ENCODE measurements around the gene TMEM184B. TPM values are rescaled to one million over a fixed set of nuclear protein-coding genes. Genes with fewer than 3 reads are reported as not detected.

Gene TMEM184B
- total RNA-seq, 1 donor from 2014 or later = 60.3 TPM

GRCh38 chr22:38196791-38197419, 75.9 kb downstream of the TMEM184B start:
- H3K27ac Mint-ChIP-seq (ENCODE audit: unreplicated experiment) = no peak overlapping the region
- TF ChIP-seq CTCF (conservative IDR thresholded peaks at IDR 0.05) = no peak
- H3K27me3 Mint-ChIP-seq (ENCODE audit: low read depth) = no peaks in the 10 kb centered on the region
- no peaks in the 10 kb centered on the region for H3K36me3 Mint-ChIP-seq (ENCODE audit: low read depth)
- peaks cover 9% of the 10 kb centered on the region for H3K4me1 Mint-ChIP-seq
- H3K4me3 Mint-ChIP-seq = no peak overlapping the region
- DNase-seq (ENCODE audit: low read depth, low spot score) = no peak
- no peaks in the 10 kb centered on the region for H3K9me3 Mint-ChIP-seq

GRCh38 chr22:38193580-38193979, 79.2 kb downstream of the TMEM184B start:
- TF ChIP-seq CTCF (conservative IDR thresholded peaks at IDR 0.05) = no peak
- peaks cover 4% of the 10 kb centered on the region for H3K4me1 Mint-ChIP-seq
- no peaks in the 10 kb centered on the region for H3K36me3 Mint-ChIP-seq (ENCODE audit: low read depth)
- no peak overlapping the region for H3K27ac Mint-ChIP-seq (ENCODE audit: unreplicated experiment)
- no peaks in the 10 kb centered on the region for H3K9me3 Mint-ChIP-seq
- DNase-seq (ENCODE audit: low read depth, low spot score) = no peak
- no peaks in the 10 kb centered on the region for H3K27me3 Mint-ChIP-seq (ENCODE audit: low read depth)
- no peak overlapping the region for H3K4me3 Mint-ChIP-seq

GRCh38 chr22:38192475-38192863, 80.3 kb downstream of the TMEM184B start:
- H3K36me3 Mint-ChIP-seq (ENCODE audit: low read depth) = no peaks in the 10 kb centered on the region
- peak overlapping the region; percentile 53 for H3K27ac Mint-ChIP-seq (ENCODE audit: unreplicated experiment)
- TF ChIP-seq CTCF (conservative IDR thresholded peaks at IDR 0.05) = no peak
- H3K4me3 Mint-ChIP-seq = no peak overlapping the region
- peaks cover 4% of the 10 kb centered on the region for H3K4me1 Mint-ChIP-seq
- H3K9me3 Mint-ChIP-seq = no peaks in the 10 kb centered on the region
- no peak for DNase-seq (ENCODE audit: low read depth, low spot score)
- no peaks in the 10 kb centered on the region for H3K27me3 Mint-ChIP-seq (ENCODE audit: low read depth)

GRCh38 chr22:38191731-38192474, 80.9 kb downstream of the TMEM184B start:
- Mint-ChIP-seq H3K4me3 (no peak overlapping the region), H3K4me1 (peaks cover 4% of the 10 kb centered on the region), H3K27me3 (ENCODE audit: low read depth) (no peaks in the 10 kb centered on the region), H3K36me3 (ENCODE audit: low read depth) (no peaks in the 10 kb centered on the region), H3K27ac (ENCODE audit: unreplicated experiment) (peak overlapping the region; percentile 53), H3K9me3 (no peaks in the 10 kb centered on the region)
- no peak for TF ChIP-seq CTCF (conservative IDR thresholded peaks at IDR 0.05)
- DNase-seq (ENCODE audit: low read depth, low spot score) = no peak

GRCh38 chr22:38191055-38191454, 81.8 kb downstream of the TMEM184B start:
- H3K27ac Mint-ChIP-seq (ENCODE audit: unreplicated experiment) = no peak overlapping the region
- H3K9me3 Mint-ChIP-seq = no peaks in the 10 kb centered on the region

More at GRCh38 chr22:38191055-38191454, 81.8 kb downstream of the TMEM184B start:
- DNase-seq (ENCODE audit: low read depth, low spot score) = no peak
- Mint-ChIP-seq H3K27me3 (ENCODE audit: low read depth) (no peaks in the 10 kb centered on the region), H3K4me1 (peaks cover 12% of the 10 kb centered on the region), H3K4me3 (no peak overlapping the region), H3K36me3 (ENCODE audit: low read depth) (no peaks in the 10 kb centered on the region)
- TF ChIP-seq CTCF (conservative IDR thresholded peaks at IDR 0.05) = no peak

Measured in neural crest cell (in vitro differentiated cells).